ENCODE data around the gene ZFP36L2.
"Not testable (repeated sequence)": the region's sequence is repeated elsewhere in the genome, so short reads cannot be mapped to it uniquely, and the experiment has no call there.

Gene ZFP36L2

DNA sequence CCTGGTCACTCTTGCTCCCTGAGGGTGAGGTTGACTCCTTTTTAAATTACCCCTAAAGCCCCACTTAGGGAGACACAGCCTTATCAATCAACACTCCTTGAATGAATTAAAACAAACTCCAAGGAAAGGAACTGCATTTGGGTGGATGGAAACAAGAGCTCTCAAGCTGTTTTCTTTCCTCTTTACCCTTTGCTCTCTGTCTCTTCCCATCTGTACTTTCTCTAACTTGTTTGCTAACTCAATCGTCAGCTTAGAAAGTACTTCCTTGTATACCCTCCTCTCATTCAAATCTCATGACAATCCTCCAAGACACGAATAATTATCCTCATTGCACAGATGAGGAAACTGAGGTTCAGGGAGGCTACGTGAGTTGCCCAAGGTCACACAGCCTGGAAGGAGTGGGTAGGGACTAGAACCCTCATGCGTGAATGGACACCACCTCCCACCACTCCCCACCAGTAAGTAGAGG, 32.7 kb downstream of the ZFP36L2 start:
- in situ Hi-C loops (cut with HindIII; ENCODE audit: low sequenced_read_pairs), result no loop called here
- TF ChIP-seq, protein P1, sequence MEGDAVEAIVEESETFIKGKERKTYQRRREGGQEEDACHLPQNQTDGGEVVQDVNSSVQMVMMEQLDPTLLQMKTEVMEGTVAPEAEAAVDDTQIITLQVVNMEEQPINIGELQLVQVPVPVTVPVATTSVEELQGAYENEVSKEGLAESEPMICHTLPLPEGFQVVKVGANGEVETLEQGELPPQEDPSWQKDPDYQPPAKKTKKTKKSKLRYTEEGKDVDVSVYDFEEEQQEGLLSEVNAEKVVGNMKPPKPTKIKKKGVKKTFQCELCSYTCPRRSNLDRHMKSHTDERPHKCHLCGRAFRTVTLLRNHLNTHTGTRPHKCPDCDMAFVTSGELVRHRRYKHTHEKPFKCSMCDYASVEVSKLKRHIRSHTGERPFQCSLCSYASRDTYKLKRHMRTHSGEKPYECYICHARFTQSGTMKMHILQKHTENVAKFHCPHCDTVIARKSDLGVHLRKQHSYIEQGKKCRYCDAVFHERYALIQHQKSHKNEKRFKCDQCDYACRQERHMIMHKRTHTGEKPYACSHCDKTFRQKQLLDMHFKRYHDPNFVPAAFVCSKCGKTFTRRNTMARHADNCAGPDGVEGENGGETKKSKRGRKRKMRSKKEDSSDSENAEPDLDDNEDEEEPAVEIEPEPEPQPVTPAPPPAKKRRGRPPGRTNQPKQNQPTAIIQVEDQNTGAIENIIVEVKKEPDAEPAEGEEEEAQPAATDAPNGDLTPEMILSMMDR (IDR thresholded peaks at IDR 0.05; ENCODE audit: low read depth, low read length), result no peak
- no peak overlapping the region for H3K4me3 ChIP-seq (ENCODE audit: low read depth, low read length)
- DNase-seq (ENCODE audit: low read depth, low spot score), result no peak

DNA sequence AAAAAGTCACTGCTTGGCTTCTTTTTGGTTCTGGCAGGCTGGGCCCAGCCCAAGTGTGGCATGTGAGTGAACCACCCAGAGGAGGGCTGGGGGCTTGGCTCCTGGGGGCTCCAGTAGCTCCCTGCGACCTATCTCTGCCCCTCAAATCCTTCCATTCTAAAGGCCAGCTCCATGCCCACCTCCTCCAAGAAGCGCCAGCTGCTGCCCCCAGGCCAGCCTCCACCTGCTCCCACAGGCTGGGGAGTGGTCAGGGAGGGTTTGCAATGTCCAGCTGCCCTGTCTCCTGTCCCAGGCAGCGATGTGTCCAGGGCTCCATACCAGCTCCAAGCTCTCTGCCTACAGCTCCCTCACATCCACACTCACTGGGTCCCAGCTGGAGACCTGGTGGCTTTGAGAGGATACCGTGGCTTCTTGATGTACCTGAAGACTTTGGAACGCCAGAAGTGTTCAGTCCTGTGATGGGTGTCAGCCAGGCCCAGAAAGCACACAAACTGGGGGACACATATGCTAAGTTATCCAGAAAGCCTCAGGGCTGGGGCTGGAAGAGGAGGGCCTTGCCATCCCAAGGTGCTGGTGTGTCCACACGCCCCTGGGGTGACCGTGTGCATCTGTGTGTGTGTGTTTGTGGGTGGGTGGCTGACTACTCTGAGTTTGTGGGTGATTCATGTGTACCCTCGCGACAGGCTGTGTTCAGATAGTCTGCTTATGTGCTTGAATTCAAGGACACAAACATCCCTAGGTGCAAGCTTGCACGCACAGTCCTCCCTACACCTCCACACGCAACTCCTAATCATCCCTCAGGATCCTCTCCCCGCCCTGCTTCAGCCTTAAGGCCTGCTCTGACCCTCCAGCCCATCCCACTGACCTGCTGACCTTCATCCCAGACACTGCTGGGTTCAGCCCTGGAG, 33.4 kb downstream of the ZFP36L2 start:
- H3K4me3 ChIP-seq (ENCODE audit: low read depth, low read length), result no peak overlapping the region
- in situ Hi-C loops (cut with HindIII; ENCODE audit: low sequenced_read_pairs), result no loop called here
- no peak for DNase-seq (ENCODE audit: low read depth, low spot score)
- TF ChIP-seq, protein P1 (IDR thresholded peaks at IDR 0.05; ENCODE audit: low read depth, low read length), result no peak

DNA sequence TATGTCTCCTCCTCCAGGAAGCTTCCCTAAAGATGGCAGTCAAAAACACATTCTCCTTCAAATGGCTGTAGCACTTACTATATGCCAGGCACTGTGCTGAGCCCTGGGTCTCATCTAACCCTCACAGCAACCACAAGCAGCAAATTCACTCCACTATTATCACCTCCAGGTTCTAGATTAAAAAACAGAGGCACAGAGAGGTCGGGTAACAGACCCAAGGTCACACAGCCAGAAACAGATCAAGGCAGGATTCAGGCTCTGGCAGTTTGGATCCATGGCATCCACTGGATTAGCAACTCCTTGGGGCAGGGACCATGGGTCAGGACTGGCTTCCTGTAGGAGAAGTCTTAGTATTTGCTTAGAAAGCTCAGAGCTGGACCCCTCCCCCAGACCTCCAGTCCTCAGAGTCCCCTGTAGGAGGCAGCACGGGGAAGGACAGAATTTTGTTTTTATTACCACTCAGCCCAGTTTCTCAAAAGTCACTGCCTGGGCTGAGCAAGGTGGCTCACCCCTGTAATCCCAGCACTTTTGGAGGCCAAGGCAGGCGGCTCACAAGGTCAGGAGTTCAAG, 34.4 kb downstream of the ZFP36L2 start:
- DNase-seq (ENCODE audit: low read depth, low spot score), result no peak
- in situ Hi-C loops (cut with HindIII; ENCODE audit: low sequenced_read_pairs), result no loop called here
- H3K4me3 ChIP-seq (ENCODE audit: low read depth, low read length), result no peak overlapping the region
- TF ChIP-seq, protein P1 (IDR thresholded peaks at IDR 0.05; ENCODE audit: low read depth, low read length), result peak; percentile 34

DNA sequence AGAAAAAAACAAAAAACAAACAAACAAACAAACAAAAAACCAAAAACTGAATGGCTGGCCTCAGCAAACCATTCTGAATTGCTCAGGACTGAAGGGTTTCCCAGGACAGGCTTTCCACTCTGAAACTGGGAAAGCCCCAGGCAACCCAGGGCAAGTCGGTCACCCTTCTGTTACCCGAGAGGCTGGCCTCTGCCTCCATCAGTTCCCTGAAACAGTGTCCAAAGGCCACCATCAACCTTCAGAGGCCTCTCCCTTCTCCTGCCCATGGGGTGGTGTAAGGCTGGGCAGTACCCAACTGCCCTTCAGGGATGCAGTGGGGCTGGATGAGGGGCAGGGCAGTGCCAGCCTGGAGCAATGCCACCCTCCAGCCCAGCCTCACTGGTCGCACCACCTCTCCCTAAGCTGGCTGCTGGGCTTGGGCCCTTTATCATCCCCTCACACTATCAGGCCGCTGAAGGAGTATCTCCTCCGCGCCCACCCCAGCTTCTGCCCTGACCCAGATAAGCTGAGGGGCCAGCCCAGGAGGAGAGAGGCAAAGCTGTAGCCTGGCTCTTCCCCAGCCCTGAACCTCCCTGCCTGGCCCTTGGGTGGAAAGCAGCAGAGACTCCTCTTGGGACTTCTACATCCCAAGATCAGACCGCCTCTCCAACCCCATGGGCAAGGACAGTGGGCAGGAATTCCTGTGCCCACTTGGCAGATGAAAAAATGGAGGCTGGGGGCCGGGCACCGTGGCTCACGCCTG, 35.9 kb downstream of the ZFP36L2 start:
- TF ChIP-seq, protein P1 (IDR thresholded peaks at IDR 0.05; ENCODE audit: low read depth, low read length), result no peak
- in situ Hi-C loops (cut with HindIII; ENCODE audit: low sequenced_read_pairs), result no loop called here
- no peak for DNase-seq (ENCODE audit: low read depth, low spot score)
- no peak overlapping the region for H3K4me3 ChIP-seq (ENCODE audit: low read depth, low read length)

DNA sequence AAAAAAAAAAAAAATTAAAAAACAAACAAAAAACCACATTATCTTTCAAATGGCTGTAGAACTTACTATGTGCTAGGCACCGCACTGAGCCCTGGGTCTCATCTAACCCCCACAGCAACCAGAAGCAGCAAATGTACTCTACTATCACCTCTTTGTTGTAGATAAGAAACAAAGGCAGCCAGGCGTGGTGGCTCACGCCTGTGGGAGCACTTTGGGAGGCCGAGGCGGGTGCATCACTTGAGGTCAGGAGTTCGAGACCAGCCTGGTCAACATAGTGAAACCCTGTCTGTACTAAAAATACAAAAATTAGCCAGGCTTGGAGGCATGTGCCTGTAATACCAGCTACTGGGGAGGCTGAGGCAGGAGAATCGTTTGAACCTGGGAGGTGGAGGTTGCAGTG, 36.5 kb downstream of the ZFP36L2 start:
- DNase-seq (ENCODE audit: low read depth, low spot score); in situ Hi-C loops (cut with HindIII; ENCODE audit: low sequenced_read_pairs); H3K4me3 ChIP-seq (ENCODE audit: low read depth, low read length): not testable (repeated sequence)

DNA sequence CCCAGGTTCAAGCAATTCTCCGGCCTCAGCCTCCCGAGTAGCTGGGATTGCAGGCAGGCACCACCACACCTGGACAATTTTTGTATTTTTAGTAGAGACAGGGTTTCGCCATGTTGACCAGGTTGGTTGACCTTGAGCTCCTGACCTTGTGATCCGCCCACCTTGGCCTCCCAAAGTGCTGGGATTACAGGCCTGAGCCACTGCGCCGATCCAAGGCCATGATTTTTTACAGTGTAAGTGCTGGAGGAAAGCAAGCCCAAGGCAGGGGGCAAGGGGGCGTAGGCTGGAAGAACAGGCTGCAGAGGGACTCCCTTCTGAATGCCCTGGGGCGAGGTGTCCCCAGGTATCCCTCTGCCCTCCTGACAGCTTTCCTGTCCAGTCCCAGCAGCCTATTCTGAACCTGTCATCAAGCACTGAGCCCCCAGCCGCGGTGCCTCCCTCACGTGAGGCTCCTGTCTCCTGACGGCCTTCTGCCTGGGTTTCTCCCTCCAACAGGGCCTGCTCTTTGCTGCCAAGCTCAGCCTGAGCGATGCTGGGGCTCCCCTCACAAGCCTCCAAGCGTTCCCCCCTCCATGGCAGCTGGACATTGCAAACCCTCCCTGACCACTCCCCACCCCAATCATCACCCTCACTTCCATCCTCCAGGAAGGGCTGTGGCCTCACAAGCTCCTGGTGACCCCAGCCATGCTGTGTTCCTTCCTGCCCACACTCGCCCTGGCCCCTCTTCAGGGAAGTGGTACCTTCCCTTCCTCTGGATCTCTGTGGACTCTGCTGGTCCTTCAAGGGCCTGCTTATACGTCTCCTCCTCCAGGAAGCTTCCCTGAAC, 37.6 kb downstream of the ZFP36L2 start:
- in situ Hi-C loops (cut with HindIII; ENCODE audit: low sequenced_read_pairs), result no loop called here
- H3K4me3 ChIP-seq (ENCODE audit: low read depth, low read length), result no peak overlapping the region
- DNase-seq (ENCODE audit: low read depth, low spot score), result no peak
- TF ChIP-seq, protein P1 (IDR thresholded peaks at IDR 0.05; ENCODE audit: low read depth, low read length), result no peak
